ENCODE data around the gene CD7.

- TF ChIP-seq CTCF (conservative IDR thresholded peaks at IDR 0.05; ENCODE audit: low read length) (no peak), EZH2phosphoT487 (IDR thresholded peaks at IDR 0.05; ENCODE audit: borderline replicate concordance, low read depth, low read length) (no peak)
Measured at GRCh38 chr17:82351254-82351712, 33.9 kb upstream of the CD7 start.

Measured in OCI-LY7 (cell line).